Cerebellar nuclear complex (tissue), 1 donor: Measurements from ENCODE around the gene PRSS2.
A peak's percentile ranks its signal among the peaks of the same experiment; 100 is the strongest.

ENCODE experiments used
- DNase-seq, 2 experiments: peaks; one replicate each; lab custom pipeline; 2025; lab: John Stamatoyannopoulos, UW

PRSS2 gene

GRCh38 chr7:142801601-142802295 is 31.0 kb downstream of the PRSS2 start:
- no peak for DNase-seq

- no peak for DNase-seq
Observed at GRCh38 chr7:142802301-142802700, 31.5 kb downstream of the PRSS2 start.

- no peak for DNase-seq
Observed at GRCh38 chr7:142803901-142804300, 33.1 kb downstream of the PRSS2 start.

- no peak for DNase-seq
Observed at GRCh38 chr7:142804728-142805207, 34.0 kb downstream of the PRSS2 start.

GRCh38 chr7:142805350-142806021 is 34.7 kb downstream of the PRSS2 start:
- no peak for DNase-seq

- DNase-seq: no peak
Observed at GRCh38 chr7:142806022-142806356, 35.2 kb downstream of the PRSS2 start.

GRCh38 chr7:142806957-142807356 is 36.2 kb downstream of the PRSS2 start:
- DNase-seq: no peak

GRCh38 chr7:142807855-142808460 is 37.2 kb downstream of the PRSS2 start:
- DNase-seq: no peak

- DNase-seq: no peak
Observed at GRCh38 chr7:142808461-142808801, 37.7 kb downstream of the PRSS2 start.

- no peak for DNase-seq
Observed at GRCh38 chr7:142808802-142809583, 38.2 kb downstream of the PRSS2 start.

GRCh38 chr7:142809671-142810070 is 38.9 kb downstream of the PRSS2 start:
- DNase-seq: no peak

GRCh38 chr7:142811154-142811737 is 40.5 kb downstream of the PRSS2 start:
- peak in 1 of 2 experiments; percentile 7 for DNase-seq

- DNase-seq: no peak
Observed at GRCh38 chr7:142812437-142813215, 41.9 kb downstream of the PRSS2 start.

GRCh38 chr7:142813226-142813625 is 42.5 kb downstream of the PRSS2 start:
- DNase-seq: no peak

GRCh38 chr7:142813699-142814098 is 42.9 kb downstream of the PRSS2 start:
- no peak for DNase-seq

- DNase-seq: no peak
Observed at GRCh38 chr7:142814451-142814850, 43.7 kb downstream of the PRSS2 start.

GRCh38 chr7:142815134-142815533 is 44.4 kb downstream of the PRSS2 start:
- no peak for DNase-seq

- DNase-seq: no peak
Observed at GRCh38 chr7:142817506-142817905, 46.7 kb downstream of the PRSS2 start.

GRCh38 chr7:142819530-142819929 is 48.8 kb downstream of the PRSS2 start:
- DNase-seq: no peak

GRCh38 chr7:142822714-142823113 is 51.9 kb downstream of the PRSS2 start:
- no peak for DNase-seq
